Measurements from ENCODE around the gene SPATA31C1.

The SPATA31C1 gene

GRCh38 chr9:87876708-87877107, 41.1 kb upstream of the SPATA31C1 start:
- Histone ChIP-seq H3K27ac (ENCODE audit: low read length) (no peak overlapping the region), H3K4me1 (ENCODE audit: control insufficient read depth, insufficient read depth, low read length) (peaks cover 2% of the 10 kb centered on the region; the same call in 1 of the 2 replicates), H3K9me3 (ENCODE audit: control insufficient read depth, insufficient read depth, low read length) (no peaks in the 10 kb centered on the region), H3K4me3 (ENCODE audit: low read length) (no peak overlapping the region), H3K36me3 (ENCODE audit: control insufficient read depth, insufficient read depth, low read length) (no peaks in the 10 kb centered on the region), H3K27me3 (ENCODE audit: control insufficient read depth, insufficient read depth, low read length) (no peaks in the 10 kb centered on the region)
- DNase-seq (ENCODE audit: low read depth, low spot score): no peak
- no CpG with 5 or more reads among the region's 5 CpGs for WGBS (ENCODE audit: insufficient coverage, insufficient read length)

GRCh38 chr9:87878989-87879511, 38.7 kb upstream of the SPATA31C1 start:
- Histone ChIP-seq H3K9me3 (ENCODE audit: control insufficient read depth, insufficient read depth, low read length) (no peaks in the 10 kb centered on the region), H3K27me3 (ENCODE audit: control insufficient read depth, insufficient read depth, low read length) (no peaks in the 10 kb centered on the region), H3K27ac (ENCODE audit: low read length) (no peak overlapping the region), H3K36me3 (ENCODE audit: control insufficient read depth, insufficient read depth, low read length) (no peaks in the 10 kb centered on the region), H3K4me1 (ENCODE audit: control insufficient read depth, insufficient read depth, low read length) (peaks cover 3% of the 10 kb centered on the region; the same call in 1 of the 2 replicates), H3K4me3 (ENCODE audit: low read length) (no peak overlapping the region)
- WGBS (ENCODE audit: insufficient coverage, insufficient read length): no CpG with 5 or more reads among the region's 1 CpG
- no peak for DNase-seq (ENCODE audit: low read depth, low spot score)

- no peaks in the 10 kb centered on the region for H3K27me3 ChIP-seq (ENCODE audit: control insufficient read depth, insufficient read depth, low read length)
- H3K9me3 ChIP-seq (ENCODE audit: control insufficient read depth, insufficient read depth, low read length): no peaks in the 10 kb centered on the region
- no peak overlapping the region for H3K4me3 ChIP-seq (ENCODE audit: low read length)
- no peak for DNase-seq (ENCODE audit: low read depth, low spot score)
- no CpG with 5 or more reads among the region's 8 CpGs for WGBS (ENCODE audit: insufficient coverage, insufficient read length)
- no peaks in the 10 kb centered on the region for H3K36me3 ChIP-seq (ENCODE audit: control insufficient read depth, insufficient read depth, low read length)
- no peak overlapping the region for H3K27ac ChIP-seq (ENCODE audit: low read length)
- H3K4me1 ChIP-seq (ENCODE audit: control insufficient read depth, insufficient read depth, low read length): peaks cover 2% of the 10 kb centered on the region; the same call in 1 of the 2 replicates
Observed at GRCh38 chr9:87880116-87880515, 37.6 kb upstream of the SPATA31C1 start.

GRCh38 chr9:87880683-87881082, 37.1 kb upstream of the SPATA31C1 start:
- Histone ChIP-seq H3K36me3 (ENCODE audit: control insufficient read depth, insufficient read depth, low read length) (no peaks in the 10 kb centered on the region), H3K4me3 (ENCODE audit: low read length) (no peak overlapping the region), H3K9me3 (ENCODE audit: control insufficient read depth, insufficient read depth, low read length) (no peaks in the 10 kb centered on the region), H3K27ac (ENCODE audit: low read length) (no peak overlapping the region), H3K27me3 (ENCODE audit: control insufficient read depth, insufficient read depth, low read length) (no peaks in the 10 kb centered on the region), H3K4me1 (ENCODE audit: control insufficient read depth, insufficient read depth, low read length) (peaks cover 2% of the 10 kb centered on the region; the same call in 1 of the 2 replicates)
- DNase-seq (ENCODE audit: low read depth, low spot score): no peak
- no CpG with 5 or more reads among the region's 6 CpGs for WGBS (ENCODE audit: insufficient coverage, insufficient read length)

GRCh38 chr9:87882627-87883026, 35.1 kb upstream of the SPATA31C1 start, which contains the start of gene SPATA31E1:
Gene SPATA31E1 (plus strand): TSS chr9:87882877. CDS start chr9:87882892, 15 bp downstream.
- WGBS (ENCODE audit: insufficient coverage, insufficient read length): no CpG with 5 or more reads among the region's 5 CpGs
- Histone ChIP-seq H3K4me1 (ENCODE audit: control insufficient read depth, insufficient read depth, low read length) (peaks cover 2% of the 10 kb centered on the region; the same call in 1 of the 2 replicates), H3K27ac (ENCODE audit: low read length) (no peak within 1 kb of the TSS), H3K27me3 (ENCODE audit: control insufficient read depth, insufficient read depth, low read length) (no peaks in the 10 kb centered on the region), H3K9me3 (ENCODE audit: control insufficient read depth, insufficient read depth, low read length) (no peaks in the 10 kb centered on the region), H3K36me3 (ENCODE audit: control insufficient read depth, insufficient read depth, low read length) (no peaks in the 10 kb centered on the region), H3K4me3 (ENCODE audit: low read length) (no peak within 1 kb of the TSS)
- no peak for DNase-seq (ENCODE audit: low read depth, low spot score)

- Histone ChIP-seq H3K36me3 (ENCODE audit: control insufficient read depth, insufficient read depth, low read length) (no peaks in the 10 kb centered on the region), H3K4me3 (ENCODE audit: low read length) (no peak overlapping the region), H3K27me3 (ENCODE audit: control insufficient read depth, insufficient read depth, low read length) (no peaks in the 10 kb centered on the region), H3K4me1 (ENCODE audit: control insufficient read depth, insufficient read depth, low read length) (peaks cover 2% of the 10 kb centered on the region; the same call in 1 of the 2 replicates), H3K27ac (ENCODE audit: low read length) (no peak overlapping the region), H3K9me3 (ENCODE audit: control insufficient read depth, insufficient read depth, low read length) (no peaks in the 10 kb centered on the region)
- no peak for DNase-seq (ENCODE audit: low read depth, low spot score)
- WGBS (ENCODE audit: insufficient coverage, insufficient read length): no CpG with 5 or more reads among the region's 6 CpGs
Observed at GRCh38 chr9:87883274-87883673, 34.5 kb upstream of the SPATA31C1 start.

- no CpG with 5 or more reads among the region's 8 CpGs for WGBS (ENCODE audit: insufficient coverage, insufficient read length)
- Histone ChIP-seq H3K36me3 (ENCODE audit: control insufficient read depth, insufficient read depth, low read length) (no peaks in the 10 kb centered on the region), H3K4me1 (ENCODE audit: control insufficient read depth, insufficient read depth, low read length) (peaks cover 2% of the 10 kb centered on the region; the same call in 1 of the 2 replicates), H3K27ac (ENCODE audit: low read length) (no peak overlapping the region), H3K4me3 (ENCODE audit: low read length) (no peak overlapping the region), H3K9me3 (ENCODE audit: control insufficient read depth, insufficient read depth, low read length) (no peaks in the 10 kb centered on the region), H3K27me3 (ENCODE audit: control insufficient read depth, insufficient read depth, low read length) (no peaks in the 10 kb centered on the region)
- DNase-seq (ENCODE audit: low read depth, low spot score): peak; percentile 25
Observed at GRCh38 chr9:87883990-87884389, 33.8 kb upstream of the SPATA31C1 start.

GRCh38 chr9:87884578-87885459, 32.9 kb upstream of the SPATA31C1 start:
- H3K36me3 ChIP-seq (ENCODE audit: control insufficient read depth, insufficient read depth, low read length): no peaks in the 10 kb centered on the region
- no peak overlapping the region for H3K4me3 ChIP-seq (ENCODE audit: low read length)
- H3K4me1 ChIP-seq (ENCODE audit: control insufficient read depth, insufficient read depth, low read length): peaks cover 2% of the 10 kb centered on the region; the same call in 1 of the 2 replicates
- no peaks in the 10 kb centered on the region for H3K27me3 ChIP-seq (ENCODE audit: control insufficient read depth, insufficient read depth, low read length)
- no peaks in the 10 kb centered on the region for H3K9me3 ChIP-seq (ENCODE audit: control insufficient read depth, insufficient read depth, low read length)
- DNase-seq (ENCODE audit: low read depth, low spot score): no peak
- no CpG with 5 or more reads among the region's 17 CpGs for WGBS (ENCODE audit: insufficient coverage, insufficient read length)
- H3K27ac ChIP-seq (ENCODE audit: low read length): no peak overlapping the region

GRCh38 chr9:87885484-87886189, 32.1 kb upstream of the SPATA31C1 start:
- no peak for DNase-seq (ENCODE audit: low read depth, low spot score)
- WGBS (ENCODE audit: insufficient coverage, insufficient read length): no CpG with 5 or more reads among the region's 13 CpGs

GRCh38 chr9:87886210-87886932, 31.4 kb upstream of the SPATA31C1 start:
- Histone ChIP-seq H3K4me1 (ENCODE audit: control insufficient read depth, insufficient read depth, low read length) (peaks cover 3% of the 10 kb centered on the region), H3K27ac (ENCODE audit: low read length) (no peak overlapping the region), H3K36me3 (ENCODE audit: control insufficient read depth, insufficient read depth, low read length) (no peaks in the 10 kb centered on the region), H3K9me3 (ENCODE audit: control insufficient read depth, insufficient read depth, low read length) (no peaks in the 10 kb centered on the region), H3K27me3 (ENCODE audit: control insufficient read depth, insufficient read depth, low read length) (no peaks in the 10 kb centered on the region), H3K4me3 (ENCODE audit: low read length) (no peak overlapping the region)
- WGBS (ENCODE audit: insufficient coverage, insufficient read length): no CpG with 5 or more reads among the region's 11 CpGs
- DNase-seq (ENCODE audit: low read depth, low spot score): no peak

More at GRCh38 chr9:87885484-87886189, 32.1 kb upstream of the SPATA31C1 start:
- Histone ChIP-seq H3K27ac (ENCODE audit: low read length) (no peak overlapping the region), H3K4me1 (ENCODE audit: control insufficient read depth, insufficient read depth, low read length) (peaks cover 2% of the 10 kb centered on the region; the same call in 1 of the 2 replicates), H3K9me3 (ENCODE audit: control insufficient read depth, insufficient read depth, low read length) (no peaks in the 10 kb centered on the region), H3K36me3 (ENCODE audit: control insufficient read depth, insufficient read depth, low read length) (no peaks in the 10 kb centered on the region), H3K27me3 (ENCODE audit: control insufficient read depth, insufficient read depth, low read length) (no peaks in the 10 kb centered on the region), H3K4me3 (ENCODE audit: low read length) (no peak overlapping the region)

Measured in iPS DF 6.9 (cell line).